Fibroblast of skin of left quadriceps (primary cell): ENCODE results near the gene FIBP.
"Not testable (repeated sequence)": the region's sequence is repeated elsewhere in the genome, so short reads cannot be mapped to it uniquely, and the experiment has no call there.

ENCODE experiments used
- DNase-seq, 2 experiments: peaks; one replicate each; pipeline ENCODE4 v3.0.0-alpha.2; 2013; ENCODE audit warnings: low read depth in 2 of 2

Gene FIBP

DNA sequence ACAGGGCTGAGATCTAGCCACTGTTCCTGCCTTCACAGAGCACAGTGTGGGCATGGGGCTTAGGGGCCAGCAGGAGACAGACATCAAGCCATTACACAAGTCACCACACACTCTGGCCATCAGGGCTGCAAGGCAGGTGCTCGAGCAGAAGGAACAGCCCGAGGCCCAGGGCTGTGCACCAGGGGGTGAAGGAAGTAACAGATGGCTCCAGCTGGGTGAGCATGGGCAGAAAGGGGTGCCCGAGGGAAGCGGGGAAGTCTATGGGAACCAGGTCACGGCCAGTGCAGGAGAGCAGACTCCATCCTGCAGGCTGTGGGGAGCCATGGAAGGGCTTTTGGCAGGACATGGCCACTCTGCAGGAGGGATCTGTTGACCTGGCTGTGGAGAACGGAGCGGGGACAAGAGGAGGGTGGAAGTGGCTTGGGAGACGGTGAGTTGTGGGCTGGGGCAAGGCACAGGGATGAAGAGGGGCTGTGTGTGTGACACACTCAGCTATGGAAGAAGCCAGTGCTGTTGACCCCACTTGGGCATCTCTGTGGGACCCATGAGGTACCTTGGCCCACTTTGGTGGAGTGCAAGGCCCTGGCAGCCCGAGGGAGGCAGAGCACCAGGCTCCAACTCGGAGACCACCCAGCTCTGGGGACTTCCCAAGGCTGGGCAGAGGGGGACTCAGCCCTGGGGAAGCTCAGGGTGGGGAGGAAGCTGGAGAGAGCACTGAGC lies 27.0 kb upstream of the FIBP start:
- DNase-seq: no peak

DNA sequence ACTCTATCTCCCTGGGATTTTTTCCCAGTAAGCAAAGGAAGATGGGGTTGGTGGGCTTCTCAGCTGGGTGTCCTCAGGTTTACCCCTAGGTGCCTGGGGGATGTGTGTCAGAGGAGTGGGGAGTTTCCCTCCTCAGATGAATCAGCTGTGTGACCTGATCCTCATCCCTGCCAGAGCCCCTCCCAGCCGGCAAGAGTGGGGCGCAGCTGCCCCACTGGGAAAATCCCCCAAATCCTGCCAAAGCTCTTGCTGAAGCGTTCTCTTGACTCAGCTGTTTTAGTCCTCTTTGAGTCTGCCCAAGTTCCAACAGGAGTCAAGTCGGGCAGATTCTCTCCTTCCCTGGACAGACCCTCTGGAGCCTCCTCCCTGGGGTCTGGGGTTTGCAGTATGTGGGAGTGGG lies 24.6 kb upstream of the FIBP start:
- no peak for DNase-seq

DNA sequence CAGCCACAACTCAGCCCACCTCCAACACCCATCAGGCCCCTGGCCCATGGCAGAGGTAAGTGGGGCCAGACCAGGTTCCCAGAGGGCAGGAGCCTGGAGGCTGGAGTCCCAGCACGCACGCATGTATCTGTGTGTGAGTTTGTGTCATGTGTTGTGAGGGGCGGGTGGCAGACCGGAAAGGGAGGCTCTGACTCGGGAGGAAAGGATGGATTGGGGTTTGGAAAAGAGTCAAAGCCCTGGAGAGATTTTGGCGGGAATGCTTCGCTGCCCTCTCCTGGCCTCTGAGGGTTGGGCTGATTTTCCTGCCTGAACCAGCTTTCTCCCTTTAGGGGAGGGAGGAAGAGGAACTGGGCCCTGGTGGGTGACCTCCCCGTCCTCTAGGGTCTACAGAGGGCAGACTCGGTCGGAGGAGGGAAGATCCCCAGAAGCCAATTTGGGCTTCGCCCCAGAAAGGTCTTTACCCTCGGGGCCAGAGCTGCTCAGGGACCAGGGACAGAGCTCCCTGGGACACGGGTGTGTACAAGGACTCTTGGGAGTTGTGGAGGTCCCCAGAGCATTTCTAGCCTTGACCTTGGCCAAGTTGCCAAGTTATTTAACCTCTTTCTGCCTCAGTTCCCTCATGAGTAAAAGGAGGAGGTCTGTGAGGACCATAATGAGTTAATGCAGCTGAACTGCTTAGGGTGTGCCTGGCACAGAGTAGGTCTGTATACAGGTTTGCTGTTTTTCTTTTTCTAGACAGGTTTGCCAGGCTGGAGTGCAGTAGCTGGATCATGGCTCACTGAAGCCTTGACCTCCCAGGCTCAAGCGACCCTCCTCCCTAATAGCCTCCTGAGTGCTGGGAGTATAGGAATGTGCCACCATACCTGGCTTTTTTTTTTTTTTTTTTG lies 23.7 kb upstream of the FIBP start:
- DNase-seq: peak; percentile 64 to 69

DNA sequence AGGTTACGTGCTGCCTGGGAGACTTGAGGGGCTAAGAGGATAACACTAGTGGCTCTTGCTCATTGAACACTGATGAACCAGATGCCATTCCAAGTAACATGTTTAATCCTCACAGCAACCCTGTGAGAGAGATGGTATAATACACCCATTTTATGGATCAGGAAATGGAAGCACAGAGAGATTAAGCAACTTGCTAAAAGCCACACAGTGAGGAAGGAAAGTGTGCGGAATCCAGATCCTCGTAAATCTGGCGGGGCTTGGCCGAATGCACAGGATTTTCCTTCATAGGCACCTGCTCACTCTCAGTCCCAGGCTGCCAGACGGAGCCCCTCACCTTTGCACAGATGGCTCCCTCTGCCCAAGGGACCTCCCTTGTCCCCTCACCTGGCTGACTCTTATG lies 19.6 kb upstream of the FIBP start:
- DNase-seq: no peak

DNA sequence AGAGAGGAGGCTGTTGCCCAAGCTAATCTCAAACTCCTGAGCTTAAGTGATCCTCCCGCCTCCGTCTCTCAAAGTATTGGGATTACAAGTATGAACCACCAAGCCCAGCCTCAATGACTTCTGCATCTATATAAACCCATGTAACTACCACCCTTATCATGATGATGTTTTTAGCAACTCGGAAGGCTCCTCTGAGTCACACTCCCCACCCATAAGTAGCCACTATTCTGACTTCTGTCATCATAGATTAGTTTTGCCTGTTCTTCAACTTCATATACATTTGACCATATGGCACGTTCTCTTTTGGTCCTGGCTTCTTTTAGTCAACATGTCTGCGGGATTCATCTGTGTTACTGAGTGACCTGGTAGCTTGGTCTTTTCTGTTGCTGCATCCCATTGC lies 18.3 kb upstream of the FIBP start:
- DNase-seq: no peak

DNA sequence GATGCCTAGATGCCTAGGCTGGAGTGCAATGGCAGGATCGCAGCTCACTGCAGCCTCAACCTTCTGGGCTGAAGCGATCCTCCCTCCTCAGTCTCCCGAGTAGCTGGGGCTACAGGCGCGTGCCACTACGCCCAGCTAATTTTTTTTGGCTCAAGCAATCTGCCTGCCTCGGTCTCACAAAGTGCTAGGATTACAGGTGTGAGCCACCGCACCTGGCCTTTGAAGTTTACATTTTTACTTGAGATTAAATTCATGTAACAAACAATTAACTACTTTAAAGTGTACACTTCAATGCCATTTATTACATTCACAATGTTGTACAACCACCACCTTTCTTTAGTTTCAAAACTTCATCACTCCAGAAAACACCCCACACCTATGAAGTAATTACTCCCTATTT lies 15.4 kb upstream of the FIBP start:
- DNase-seq: no peak

DNA sequence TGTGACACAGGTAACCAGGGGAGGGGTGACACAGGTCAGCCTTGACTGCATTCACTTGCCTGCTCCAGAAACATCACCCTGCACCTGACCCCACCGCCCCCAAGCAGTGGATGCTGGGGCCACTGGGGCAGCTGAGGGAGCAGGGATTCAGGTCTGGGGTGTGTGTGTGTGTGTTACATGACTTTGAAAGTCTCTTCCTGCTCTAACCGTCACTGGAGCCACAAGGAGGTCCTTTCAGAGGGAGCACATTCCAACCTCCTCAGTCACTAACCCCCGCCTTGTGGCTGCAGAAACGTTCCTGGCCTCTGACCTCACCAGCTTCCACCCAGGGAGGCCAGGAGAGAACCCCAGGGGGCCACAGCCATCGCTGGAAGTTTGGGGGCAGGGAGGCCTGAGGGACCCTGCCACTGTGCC lies 14.8 kb upstream of the FIBP start:
- peak in 1 of 2 experiments; percentile 56 for DNase-seq

DNA sequence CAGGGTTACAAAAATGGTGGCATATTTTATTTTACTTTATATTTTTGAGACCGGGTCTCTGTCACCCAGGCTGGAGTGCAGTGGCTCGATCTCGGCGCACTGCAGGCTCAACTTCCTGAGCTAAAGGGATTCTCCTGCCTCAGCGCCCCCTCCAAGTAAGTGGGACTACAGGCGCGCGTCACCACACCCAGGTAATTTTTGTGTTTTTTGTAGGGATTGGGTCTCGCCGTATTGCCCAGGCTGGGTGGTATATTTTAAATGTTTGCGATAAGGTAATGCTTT lies 12.6 kb upstream of the FIBP start:
- DNase-seq: no peak

DNA sequence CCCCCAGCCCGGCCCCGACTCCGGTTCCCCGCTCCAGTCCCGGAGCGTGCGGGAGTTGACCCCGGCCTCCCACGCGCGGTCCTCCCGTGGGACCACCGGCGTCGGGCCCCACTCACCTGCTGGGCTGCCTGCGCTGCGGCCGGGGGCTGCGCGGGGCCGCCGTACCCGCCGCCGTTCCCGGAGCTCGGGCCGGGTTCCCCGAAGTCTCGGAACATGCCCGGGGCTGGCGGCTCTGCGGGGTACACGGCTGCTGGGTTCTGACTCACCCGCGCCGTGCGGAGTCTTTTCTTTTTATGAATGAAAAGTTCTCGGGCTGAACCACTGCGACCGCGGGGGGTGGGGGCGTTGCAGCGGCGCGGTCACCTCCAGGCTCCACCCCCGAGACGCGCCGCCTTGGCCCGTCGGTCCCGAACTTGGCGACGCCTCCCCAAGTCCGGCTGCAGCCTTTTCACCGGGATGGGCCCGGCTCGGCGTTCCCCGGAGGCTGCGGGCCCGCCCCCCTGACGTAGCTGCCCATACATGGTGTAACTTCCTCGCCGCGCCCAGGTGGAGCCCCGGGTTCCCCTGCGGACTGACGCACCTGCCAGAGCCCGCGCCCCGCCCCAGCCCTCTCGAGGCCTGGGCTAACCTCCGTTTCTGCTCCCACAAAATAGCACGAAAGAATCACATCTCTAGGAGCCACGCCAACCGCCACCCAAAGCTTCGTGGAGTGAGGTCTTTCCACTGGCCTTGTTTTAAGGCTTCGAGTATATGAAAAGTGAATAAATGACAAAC lies 12.0 kb upstream of the FIBP start, which contains the start of gene FOSL1:
Gene FOSL1, minus strand, starts transcription at position 264 of the 774 bp plus-strand sequence. Its CDS starts 49 bp downstream, at position 215.
- DNase-seq: peak; percentile 80 to 81

DNA sequence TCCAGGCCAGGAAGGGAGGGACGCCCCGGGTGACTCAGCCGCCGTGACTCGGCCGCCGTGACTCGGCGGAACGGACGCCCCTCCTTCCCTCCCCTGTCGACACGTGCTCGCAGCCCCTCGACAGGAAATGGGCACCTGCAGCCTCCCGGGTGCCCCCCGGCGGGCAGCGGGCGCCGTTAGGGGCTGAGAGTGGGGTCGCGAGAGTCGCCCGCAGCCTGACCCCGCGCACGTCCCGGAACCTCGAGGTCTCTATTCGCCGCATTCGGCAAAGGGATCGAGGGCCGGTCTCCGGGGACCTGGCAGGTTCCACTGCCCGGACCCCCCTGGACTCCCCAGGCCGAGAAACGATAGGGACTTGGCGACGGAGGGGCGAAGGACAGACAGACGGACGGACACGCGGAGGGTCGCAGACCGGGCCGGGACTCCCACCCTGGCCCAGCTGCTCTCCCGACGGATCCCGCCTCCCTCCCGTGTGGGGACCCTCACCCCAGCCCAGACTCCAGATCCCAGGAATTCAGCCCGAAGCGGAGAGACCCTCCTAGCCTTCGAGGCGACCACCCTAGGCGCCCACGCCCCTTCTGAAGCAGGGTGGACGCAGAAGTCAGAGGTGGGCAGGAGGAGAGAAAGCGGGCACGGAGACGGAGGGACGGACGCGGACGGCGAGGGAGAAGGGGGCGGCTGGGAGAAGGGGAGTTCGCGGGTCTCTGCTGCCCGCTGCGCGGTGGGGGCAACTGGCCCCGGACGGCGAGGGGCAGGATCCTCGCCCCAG lies 11.3 kb upstream of the FIBP start:
- no peak for DNase-seq

DNA sequence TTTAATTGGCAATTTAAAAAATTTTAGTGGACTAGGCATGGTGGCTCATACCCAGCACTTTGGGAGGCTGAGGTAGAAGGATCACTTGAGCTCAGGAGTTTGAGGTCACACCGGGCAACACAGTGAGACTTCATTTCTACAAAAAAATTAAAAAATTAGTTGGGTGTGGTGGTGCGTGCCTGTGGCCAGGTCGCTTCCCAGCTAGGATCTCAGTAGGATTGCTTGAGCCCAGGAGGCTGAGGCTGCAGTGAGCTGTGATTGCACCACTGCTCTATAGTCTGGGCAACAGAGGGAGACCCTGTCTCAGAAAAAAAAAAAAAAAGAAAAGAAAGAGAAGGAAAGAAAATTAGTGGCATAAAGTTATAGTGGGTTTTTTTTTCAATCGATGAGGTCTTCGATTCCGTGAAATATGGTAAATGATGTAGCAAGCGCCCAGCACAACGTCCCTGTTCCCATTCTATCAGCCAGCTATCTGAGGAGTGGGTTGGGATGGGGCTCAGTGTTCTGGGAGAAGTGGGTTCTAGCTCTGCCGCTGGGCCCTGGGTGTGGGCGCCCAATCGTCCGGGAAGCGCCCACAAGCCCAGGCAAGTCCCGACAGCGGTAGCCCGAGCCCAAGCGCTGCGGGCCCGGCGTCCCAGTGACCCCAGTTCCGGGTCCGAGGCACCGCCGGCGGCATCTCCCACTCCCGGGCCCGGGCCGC lies 10.5 kb upstream of the FIBP start:
- DNase-seq: no peak

DNA sequence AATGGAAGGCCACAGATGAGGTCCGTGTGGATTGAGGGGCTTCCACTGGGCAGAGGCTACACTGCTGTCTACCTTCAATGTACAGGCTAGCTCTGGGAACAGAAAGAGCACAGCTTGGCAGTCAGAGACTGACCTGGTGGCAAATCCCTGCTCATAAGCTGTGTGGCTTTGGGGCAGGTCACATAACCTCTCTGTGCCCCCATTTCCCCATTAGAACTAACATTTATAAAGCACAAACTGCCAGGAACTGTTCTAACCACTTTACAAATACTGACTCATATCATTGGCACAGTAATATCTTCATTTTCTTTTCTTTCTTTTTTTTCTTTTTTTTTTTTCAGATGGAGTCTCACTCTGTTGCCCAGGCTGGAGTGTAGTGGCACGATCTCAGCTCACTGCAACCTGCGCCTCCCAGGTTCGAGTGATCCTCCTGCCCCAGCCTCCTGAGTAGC lies 8.8 kb upstream of the FIBP start:
- no peak for DNase-seq

DNA sequence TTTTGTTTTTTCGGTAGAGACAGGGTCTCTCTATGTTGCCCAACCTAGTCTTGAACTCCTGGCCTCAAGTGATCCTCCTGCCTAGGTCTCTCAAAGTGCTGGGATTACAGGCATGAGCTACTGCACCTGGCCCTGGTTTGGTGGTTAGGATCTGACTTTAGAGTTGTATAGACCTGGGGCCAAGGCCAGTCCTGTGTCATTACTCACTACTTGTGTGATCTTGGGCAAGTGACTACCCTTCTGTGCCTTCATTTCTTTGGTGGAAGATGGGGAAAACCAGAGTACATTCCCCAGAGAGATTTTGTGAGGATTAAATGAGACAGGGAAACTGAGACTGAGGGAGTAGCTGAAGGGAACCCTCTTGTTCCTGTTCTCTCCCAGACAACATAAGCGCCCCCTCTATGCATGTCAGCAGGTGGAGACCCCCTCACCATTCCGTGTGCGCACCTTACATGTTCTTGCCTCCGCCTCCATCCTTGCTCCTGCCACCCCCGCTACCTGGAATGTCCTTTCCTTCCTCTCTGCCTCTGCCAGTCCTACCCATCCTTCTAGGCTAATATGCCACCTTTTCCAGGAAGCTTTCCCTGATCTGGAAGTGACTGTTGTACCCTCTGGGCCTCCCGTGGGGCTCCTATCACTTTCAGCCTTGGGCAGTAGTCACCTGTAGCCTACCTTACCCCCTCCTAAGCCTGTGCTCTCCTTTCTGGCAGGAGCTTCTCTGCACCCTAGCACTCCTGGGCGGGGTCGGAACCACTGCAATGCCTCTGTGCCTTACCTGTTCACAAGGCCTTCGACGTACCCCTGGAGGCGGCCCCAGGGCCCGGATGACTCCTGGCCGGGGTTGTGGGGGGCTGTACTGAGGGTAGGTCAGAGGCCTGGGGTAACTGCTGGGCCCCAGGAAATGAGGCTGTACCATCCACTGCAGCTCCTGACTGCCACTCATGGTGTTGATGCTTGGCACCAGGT lies 8.0 kb upstream of the FIBP start:
- no peak for DNase-seq

DNA sequence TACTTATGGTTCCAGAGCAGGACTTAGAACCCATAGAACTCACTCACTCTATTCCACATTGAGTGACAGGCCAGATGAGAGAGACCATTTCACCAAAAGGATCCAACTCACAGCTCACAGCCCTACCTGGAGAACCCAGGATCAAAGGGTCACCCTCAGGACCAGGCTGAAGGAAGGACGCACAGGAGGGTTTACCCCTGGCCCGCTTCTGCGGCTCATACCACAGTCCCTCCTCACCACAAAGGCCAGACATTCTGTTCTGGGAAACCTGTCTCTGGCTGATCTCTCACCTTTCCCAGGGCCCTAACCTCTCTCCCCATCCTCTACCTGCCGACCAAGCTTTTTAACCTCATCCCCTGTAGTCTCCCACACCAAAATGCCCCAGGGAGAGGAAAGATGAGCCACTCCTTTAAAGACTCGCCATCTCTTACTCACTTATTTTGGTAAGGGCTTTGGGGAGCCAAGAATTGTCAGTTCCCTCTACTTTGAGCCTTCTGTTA lies 7.3 kb upstream of the FIBP start:
- no peak for DNase-seq

DNA sequence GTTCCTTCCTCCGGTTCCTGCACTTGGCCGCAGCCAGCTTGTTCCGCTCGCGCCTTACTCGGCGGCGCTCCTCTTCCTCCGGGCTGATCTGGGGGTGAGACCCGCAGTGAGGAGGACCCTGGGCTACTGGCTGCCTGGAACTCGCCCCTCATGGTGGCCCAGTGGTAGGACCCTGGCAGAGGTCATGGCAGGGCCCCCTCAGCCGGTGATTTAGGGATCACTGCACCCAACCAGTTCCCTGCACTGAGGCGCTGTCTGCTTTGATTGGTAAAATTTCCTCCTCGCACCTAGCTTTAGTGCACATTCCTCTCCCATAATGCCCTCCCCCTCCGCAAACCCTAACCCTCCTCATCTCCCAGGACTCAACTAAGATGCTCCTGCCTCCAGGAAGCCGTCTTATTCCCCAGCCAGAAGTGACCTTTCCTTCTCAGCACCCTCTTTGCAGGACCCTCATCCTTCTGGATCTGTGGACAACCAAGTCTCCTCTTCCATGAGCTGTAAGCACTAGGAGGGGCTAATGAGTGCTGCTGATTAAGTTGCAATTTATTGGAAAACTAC lies 5.8 kb upstream of the FIBP start:
- no peak for DNase-seq

DNA sequence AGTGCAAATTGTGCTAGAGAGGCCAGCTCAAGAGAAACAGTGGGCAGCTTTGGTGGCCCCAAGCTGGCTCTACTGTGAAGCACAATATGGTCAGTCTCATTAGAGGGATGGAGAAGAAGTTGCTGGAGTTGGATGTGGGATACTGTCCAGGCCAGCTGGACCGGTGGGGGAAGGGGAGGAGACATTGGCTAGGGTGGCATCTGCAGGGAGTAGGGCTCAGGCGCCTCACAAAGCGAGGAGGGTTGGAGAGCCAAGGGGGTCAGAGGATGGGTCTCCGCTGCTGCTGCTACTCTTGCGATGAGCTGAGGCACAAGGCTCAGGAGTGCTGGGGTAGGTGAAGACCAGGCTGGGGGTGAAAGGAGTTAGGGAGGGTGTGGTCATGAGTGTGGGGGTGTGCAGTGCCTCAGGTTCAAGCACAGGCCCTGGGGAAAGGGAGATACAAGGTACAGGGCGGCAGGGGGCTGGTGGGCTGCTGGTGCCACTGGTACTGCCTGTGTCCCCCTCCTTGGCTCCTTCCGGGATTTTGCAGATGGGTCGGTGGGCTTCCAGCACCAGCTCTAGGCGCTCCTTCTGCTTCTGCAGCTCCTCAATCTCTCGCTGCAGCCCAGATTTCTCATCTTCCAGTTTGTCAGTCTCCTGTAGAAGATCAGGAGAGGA lies 4.5 kb upstream of the FIBP start:
- DNase-seq: no peak

DNA sequence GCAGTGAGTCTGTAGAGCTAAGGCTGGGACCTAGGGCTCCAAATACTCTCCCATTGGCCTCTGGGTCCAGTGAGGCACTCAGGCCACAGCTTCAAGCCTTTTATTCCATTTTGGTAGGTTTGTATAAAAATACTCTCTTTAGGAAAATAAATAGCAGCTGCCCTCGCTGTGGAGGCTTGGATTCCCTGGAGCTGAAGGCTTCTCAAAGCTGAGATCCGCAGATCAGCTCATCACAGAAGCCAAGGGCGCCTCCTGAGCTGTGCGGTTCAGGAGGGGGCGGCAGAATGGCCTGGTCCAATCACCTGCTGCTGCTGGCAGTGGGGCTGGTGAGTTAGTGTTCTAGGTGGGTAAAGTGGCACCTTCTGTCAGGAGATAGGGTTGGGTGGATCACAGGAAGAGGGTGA lies 3.9 kb upstream of the FIBP start:
- DNase-seq: not testable (repeated sequence)

DNA sequence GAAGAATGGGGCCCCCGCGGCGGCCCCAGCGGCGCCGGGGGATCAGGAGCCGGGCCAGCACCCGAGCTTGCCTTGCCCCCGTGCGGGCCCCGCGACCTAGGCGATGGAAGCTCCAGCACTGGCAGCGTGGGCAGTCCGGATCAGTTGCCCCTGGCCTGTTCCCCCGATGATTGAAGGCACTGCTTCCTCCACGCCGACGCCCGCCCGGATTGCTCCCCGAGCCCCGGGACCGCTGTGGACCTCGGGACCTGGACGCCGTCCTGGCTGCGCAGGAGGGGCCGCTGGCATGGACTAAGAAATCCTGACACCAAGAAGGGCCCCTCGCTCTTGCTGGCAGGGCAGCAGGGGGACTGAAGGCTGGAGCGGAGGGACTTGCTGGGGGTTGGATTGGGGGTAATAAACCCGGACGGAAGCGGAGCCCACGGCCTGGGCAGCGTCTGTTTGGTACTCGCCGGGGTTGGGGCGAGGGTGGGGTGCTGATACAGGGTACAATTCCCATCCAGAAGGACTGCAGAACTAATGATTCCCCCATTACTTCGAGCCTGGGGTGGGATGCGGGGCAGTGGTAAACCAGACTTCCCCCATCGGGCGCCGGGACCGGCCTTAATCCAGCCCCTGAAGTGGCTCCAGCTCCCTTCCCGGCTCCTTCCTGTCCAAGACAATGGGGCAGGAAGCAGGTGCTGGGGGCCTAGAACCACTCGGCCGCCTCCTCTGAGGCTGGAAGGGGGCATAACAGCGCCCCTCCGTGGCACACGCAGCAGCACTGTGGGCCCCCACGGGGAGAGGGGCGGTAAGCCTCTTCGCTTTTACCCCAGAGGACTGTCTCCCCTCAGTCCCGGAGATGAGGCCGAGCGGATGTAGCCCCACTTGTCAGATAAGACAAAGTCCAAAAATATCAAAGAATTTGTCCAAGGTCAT lies 3.2 kb upstream of the FIBP start:
- DNase-seq: no peak
